Measurements from ENCODE around the gene FHIT.
"Not testable (repeated sequence)": the region's sequence is repeated elsewhere in the genome, so short reads cannot be mapped to it uniquely, and the experiment has no call there.

The FHIT gene

DNA sequence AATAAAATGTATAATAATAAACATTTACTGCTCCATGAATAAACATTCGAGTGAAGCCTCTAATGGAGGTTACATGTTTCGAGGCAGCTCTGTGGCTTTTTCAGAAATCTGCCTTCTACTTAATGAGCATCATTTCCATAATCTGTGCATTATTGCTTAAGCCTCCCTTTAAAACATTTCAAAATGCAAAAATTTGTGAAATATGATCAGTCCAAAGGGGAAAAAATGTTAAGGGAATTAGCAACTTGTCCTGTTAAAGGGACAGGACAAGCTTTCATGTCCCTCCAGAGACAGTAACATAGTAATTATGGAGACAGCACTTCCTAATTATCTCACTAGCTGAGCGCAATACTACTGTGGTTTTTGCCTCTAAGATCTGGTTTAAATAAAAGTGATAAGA lies 1314.8 kb downstream of the FHIT start:
- DNase-seq: no peak

DNA sequence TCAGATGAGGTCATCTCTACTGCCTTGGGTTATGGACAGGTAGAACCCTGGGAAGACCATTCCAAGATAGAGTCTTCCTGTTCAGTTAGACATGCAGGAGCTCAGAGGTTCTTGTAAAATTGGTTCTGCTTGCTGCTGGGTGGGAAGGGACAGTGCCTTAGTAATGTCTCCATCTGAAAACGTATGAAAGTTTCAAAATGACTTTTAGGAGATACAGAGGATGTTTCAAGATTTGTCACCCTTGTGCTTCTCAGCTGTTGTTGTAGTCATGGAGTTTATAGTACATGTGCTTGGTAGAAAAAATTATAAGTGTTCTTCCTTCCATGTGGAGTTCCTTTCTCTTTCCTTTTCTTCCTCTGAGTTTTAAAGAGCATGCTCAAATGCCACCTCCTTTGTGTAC lies 1316.2 kb downstream of the FHIT start:
- no peak for DNase-seq

- not testable (repeated sequence) for DNase-seq
Observed at GRCh38 chr3:59934560-59934959, 1316.7 kb downstream of the FHIT start.

- DNase-seq: no peak
Observed at GRCh38 chr3:59930170-59930569, 1321.1 kb downstream of the FHIT start.

DNA sequence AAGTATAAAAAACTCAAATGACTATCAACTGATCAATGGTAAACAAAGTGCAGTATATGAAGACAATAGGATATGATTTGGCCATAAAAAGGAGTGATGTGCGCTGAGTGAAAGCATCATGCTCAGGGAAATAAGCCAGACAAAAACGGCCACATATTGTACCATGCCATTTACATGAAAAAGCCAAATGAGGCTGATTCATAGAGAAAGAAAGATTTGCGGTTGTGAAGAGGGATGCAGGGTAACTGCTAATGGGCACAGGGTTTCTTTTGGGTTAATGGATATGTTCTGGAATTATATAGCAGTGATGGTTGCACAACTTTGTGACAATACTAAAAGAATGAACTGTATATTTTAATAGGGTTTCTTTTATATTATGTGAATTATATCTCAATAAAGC lies 1324.2 kb downstream of the FHIT start:
- no peak for DNase-seq

- DNase-seq: no peak
Observed at GRCh38 chr3:59925946-59926345, 1325.3 kb downstream of the FHIT start.

- DNase-seq: no peak
Observed at GRCh38 chr3:59922192-59922591, 1329.1 kb downstream of the FHIT start.

DNA sequence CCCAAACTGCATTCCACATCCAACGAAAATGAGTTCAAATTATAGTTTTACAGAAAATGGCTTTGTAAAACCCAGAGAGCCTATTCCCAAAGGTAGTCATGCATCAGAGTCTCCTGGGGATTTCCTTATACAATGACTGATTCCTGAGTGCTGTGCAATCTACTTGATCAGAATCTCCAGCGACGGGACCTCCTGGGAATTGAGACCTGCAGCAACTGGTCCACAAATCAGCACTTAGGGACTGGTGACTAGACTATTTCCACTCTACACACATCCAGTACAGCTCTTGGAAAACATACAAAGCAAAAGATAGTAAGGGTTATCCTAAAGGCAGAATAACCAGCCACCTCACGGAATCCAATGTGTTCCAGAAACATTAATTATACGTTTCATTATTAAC lies 1330.4 kb downstream of the FHIT start:
- DNase-seq: no peak

GRCh38 chr3:59919586-59919985 lies 1331.7 kb downstream of the FHIT start:
- no peak for DNase-seq

DNA sequence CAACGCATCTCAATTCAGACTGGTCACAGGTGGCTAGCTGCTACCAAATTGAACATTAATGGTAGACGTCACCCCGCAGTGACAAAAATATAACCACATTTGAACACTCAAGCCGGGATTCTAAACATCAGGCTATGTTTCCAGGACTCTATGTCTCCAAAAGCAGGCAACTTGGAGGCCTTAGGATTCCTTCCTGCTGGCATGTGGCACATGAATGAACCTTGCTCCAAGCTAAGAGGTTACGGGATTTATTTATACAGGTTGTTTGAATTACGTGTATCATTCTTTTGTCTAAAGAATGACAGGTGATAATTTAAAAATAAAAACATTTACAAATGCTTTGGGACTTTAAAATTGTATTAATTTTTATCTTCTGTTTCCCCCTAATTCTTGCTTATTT lies 1337.0 kb downstream of the FHIT start:
- no peak for DNase-seq

DNA sequence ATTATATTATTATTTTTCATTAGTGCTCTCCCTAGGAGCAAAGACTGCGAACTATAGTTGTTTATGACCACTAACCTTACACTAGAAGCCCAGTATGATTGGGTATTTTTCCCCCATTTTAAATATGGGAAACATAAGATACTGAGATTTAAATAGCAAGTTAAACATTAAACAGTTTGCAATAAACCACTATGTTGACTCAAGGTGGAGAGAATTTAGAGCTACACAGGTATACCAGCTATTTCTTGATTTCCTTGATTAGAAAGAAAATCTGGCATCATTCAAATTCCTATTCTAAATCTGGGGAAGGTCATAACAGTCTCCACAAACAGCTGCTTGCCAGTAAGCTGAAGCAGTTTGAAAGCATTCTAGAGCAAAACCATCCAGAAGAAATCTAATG lies 1337.6 kb downstream of the FHIT start:
- DNase-seq: no peak

GRCh38 chr3:59908701-59909100 lies 1342.6 kb downstream of the FHIT start:
- DNase-seq: no peak

- DNase-seq: no peak
Observed at GRCh38 chr3:59908280-59908679, 1343.0 kb downstream of the FHIT start.

- no peak for DNase-seq
Observed at GRCh38 chr3:59904296-59904695, 1347.0 kb downstream of the FHIT start.

DNA sequence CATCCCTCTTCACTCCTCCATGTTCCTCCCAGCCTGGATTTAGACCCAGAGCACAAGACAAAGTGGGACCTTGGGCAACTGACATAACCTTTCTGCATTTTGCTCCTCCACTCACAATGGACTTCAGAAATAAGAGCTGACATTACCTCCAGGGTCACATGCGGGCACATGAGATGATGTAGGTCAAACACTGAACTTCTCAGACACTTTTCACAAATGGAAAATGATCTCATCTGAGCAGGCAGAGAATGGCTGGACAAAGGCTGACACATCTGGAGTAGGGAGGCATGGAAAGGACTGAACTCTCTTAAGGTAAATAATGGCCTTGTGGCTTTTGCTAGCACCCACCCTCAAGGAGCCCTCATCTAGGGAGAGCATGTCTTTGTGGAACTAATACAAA lies 1352.2 kb downstream of the FHIT start:
- no peak for DNase-seq

- no peak for DNase-seq
Observed at GRCh38 chr3:59895972-59896371, 1355.3 kb downstream of the FHIT start.

- DNase-seq: no peak
Observed at GRCh38 chr3:59894425-59895121, 1356.7 kb downstream of the FHIT start.

DNA sequence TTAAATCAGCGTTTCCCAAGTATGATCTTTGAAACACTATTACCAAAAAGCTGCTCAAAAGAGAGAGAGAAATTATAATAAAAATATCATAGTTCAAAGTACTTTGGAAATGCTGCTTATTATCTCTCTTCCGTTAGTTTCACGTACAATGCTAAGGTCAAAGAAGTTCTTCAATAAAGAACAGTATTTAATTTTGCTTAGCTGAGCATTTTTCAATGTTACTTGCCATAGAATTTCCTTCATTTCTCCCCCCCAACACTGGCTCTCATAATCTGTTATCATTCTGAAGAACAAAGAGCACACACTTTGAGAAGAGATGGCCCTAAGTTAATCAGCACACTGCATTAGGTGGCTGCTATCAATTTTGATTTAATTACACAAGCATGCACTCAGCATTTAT lies 1360.6 kb downstream of the FHIT start:
- no peak for DNase-seq

- DNase-seq: no peak
Observed at GRCh38 chr3:59886790-59887189, 1364.5 kb downstream of the FHIT start.

- no peak for DNase-seq
Observed at GRCh38 chr3:59885899-59886400, 1365.3 kb downstream of the FHIT start.

- DNase-seq: no peak
Observed at GRCh38 chr3:59885101-59885500, 1366.2 kb downstream of the FHIT start.

DNA sequence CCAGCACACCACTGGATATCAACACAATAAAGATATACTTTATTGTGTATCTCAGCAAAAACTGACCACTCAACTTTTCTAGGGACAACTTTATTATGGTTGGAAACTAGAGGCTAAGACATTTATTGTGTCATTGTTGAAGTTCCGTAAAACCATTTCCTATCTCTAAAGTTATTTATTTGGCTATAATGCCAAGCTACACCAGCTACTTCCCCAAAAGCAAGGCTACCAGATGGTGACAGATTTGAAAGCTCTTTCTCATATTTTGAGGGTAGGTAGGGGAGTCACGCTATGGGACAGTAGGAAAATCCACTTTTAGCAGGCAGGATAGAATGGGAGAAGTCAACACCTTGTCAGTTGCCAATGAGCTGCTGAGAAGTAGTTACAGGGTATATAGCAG lies 1366.8 kb downstream of the FHIT start:
- no peak for DNase-seq

DNA sequence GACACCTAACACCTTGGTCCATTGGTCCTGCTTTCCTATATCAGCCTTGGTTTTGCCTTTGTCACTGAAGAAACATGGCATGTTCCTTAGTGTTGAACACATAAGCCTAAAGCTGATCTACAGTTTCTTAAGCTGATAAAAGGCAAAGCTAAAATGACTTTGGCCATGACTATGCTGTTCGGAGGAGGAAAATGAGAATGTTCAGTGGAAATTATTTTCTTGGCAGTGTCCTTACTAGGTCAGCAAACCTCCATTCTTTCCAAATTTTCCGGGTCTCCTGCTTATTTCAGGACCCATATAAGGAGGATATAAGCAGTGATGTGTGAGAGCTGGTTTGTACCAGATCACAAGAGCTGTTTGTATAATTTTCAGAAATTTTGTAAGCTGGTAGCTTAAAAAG lies 1368.5 kb downstream of the FHIT start:
- DNase-seq: no peak

DNA sequence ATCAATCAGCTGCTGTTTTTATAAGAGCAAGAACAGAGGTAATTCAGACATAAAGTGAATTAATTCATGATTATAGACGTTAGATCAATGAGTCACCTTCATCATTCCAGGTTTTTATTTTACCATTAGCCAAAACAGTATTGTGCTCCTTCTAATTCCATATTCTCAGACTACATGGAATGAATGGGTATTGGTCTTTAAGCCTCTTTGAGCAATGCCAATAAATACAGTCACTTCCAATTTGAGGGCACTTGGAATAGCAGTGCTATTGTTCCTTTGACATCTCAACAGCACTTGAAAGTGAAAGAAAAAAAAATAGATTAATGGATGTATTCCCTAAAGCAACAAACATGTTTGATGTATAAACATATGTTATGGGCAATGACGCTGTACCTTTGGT lies 1370.5 kb downstream of the FHIT start:
- no peak for DNase-seq

DNA sequence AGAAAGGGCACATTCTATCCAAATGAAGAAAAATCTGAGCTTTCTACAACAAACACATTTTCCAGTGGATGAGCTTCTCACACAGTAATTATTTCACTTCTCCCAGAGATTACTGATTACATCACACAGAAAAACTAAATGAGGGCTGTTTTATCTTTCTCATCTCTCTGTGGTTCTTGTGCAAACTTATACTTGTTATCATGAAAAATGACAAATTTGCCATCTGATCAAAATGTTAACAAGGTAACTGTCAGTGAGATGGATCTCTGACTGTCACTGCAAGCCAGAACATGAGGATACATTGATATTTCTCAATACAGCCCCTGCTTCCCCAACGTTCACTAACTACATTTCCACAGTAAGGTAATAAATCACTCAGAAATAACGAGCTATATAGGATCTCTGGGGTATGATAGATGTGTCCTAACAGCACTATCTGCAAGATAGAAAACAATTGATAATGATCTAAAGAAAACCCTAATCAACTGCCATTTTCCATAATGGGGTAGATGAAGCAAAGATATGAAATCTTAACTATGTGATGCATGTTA lies 1372.1 kb downstream of the FHIT start:
- DNase-seq: no peak
